Cardiac muscle cell (in vitro differentiated cells and primary cell): ENCODE results near the gene CAMK2D. TPM values are rescaled to one million over a fixed set of nuclear protein-coding genes. Genes with fewer than 3 reads are reported as not detected.

ENCODE experiments used
- DNase-seq, 2 donors: peaks; one replicate each; pipeline versions ENCODE4 v3.0.0 to v3.0.0-alpha.2; 2010 to 2017; ENCODE audit warnings: low read depth in 1 of 2, low spot score in 1 of 2
- H3K27ac ChIP-seq: fragments of 200-600 bp; sonication (generic); 2 replicates; pipeline ENCODE4 v1.5.1; 2016
- H3K27me3 ChIP-seq: fragments of 200-600 bp; sonication (generic); 2 replicates; pipeline ENCODE4 v1.6.0; 2016; ENCODE audit warnings: control low read depth
- H3K36me3 ChIP-seq: fragments of 200-600 bp; sonication (generic); 2 replicates; pipeline ENCODE4 v1.5.1; 2016; ENCODE audit warnings: control low read depth
- H3K4me1 ChIP-seq: fragments of 200-600 bp; sonication (generic); 2 replicates; pipeline ENCODE4 v1.8.1; 2017; ENCODE audit warnings: low read depth, mild to moderate bottlenecking, mixed run types
- H3K4me3 ChIP-seq: fragments of 200-600 bp; sonication (generic); 2 replicates; pipeline ENCODE4 v1.5.1; 2016; ENCODE audit warnings: mild to moderate bottlenecking
- H3K9me3 ChIP-seq: fragments of 200-600 bp; sonication (generic); 2 replicates; pipeline ENCODE4 v1.5.1; 2017; ENCODE audit warnings: low read depth, mild to moderate bottlenecking, control low read depth
- CTCF ChIP-seq: IDR thresholded peaks from 2 replicates; pipeline ENCODE4 v1.5.1; 2012; ENCODE audit warnings: low read depth, mild to moderate bottlenecking, low read length
- polyA plus RNA-seq: library from polyadenylated mRNA; unstranded; fragments of >200 nt; fragmentation: Nextera tagmentation; extraction: Ambion mirVana; gene quantifications from 2 replicates; pipeline ENCODE4 v1.2.1, GENCODE V29; 2016
- total RNA-seq: library from RNA; depleted of rRNA; stranded (reverse); fragments of >200 nt; gene quantifications from 2 replicates; pipeline ENCODE4 v1.2.3, GENCODE V29; 2016

Gene CAMK2D
- total and polyA plus RNA-seq, 2 experiments from 2014 or later, result 60.6 to 84.7 TPM

GRCh38 chr4:113637363-113637762 is 124.2 kb downstream of the CAMK2D start:
- no peaks in the 10 kb centered on the region for H3K9me3 ChIP-seq
- H3K4me3 ChIP-seq, result no peak overlapping the region
- peak in 1 of 2 donors; percentile 87 for DNase-seq
- no peaks in the 10 kb centered on the region for H3K36me3 ChIP-seq
- H3K27ac ChIP-seq, result no peak overlapping the region
- no peak for TF ChIP-seq CTCF
- no peaks in the 10 kb centered on the region for H3K27me3 ChIP-seq
- H3K4me1 ChIP-seq, result no peaks in the 10 kb centered on the region

- no peak for TF ChIP-seq CTCF
- H3K9me3 ChIP-seq, result no peaks in the 10 kb centered on the region
- no peaks in the 10 kb centered on the region for H3K36me3 ChIP-seq
- no peak overlapping the region for H3K27ac ChIP-seq
- no peaks in the 10 kb centered on the region for H3K4me1 ChIP-seq
- no peaks in the 10 kb centered on the region for H3K27me3 ChIP-seq
- DNase-seq, result peak in 1 of 2 donors; percentile 78
- H3K4me3 ChIP-seq, result no peak overlapping the region
Observed at GRCh38 chr4:113636877-113637276, 124.7 kb downstream of the CAMK2D start.

GRCh38 chr4:113636438-113636818 is 125.1 kb downstream of the CAMK2D start:
- Histone ChIP-seq H3K36me3 (no peaks in the 10 kb centered on the region), H3K4me3 (no peak overlapping the region), H3K9me3 (no peaks in the 10 kb centered on the region), H3K27me3 (no peaks in the 10 kb centered on the region), H3K4me1 (no peaks in the 10 kb centered on the region), H3K27ac (no peak overlapping the region)
- TF ChIP-seq CTCF, result no peak
- DNase-seq, result no peak

GRCh38 chr4:113635739-113636437 is 125.7 kb downstream of the CAMK2D start:
- peak in 1 of 2 donors; percentile 67 for DNase-seq
- no peak for TF ChIP-seq CTCF
- H3K9me3 ChIP-seq, result no peaks in the 10 kb centered on the region
- no peak overlapping the region for H3K4me3 ChIP-seq
- H3K27ac ChIP-seq, result no peak overlapping the region
- H3K36me3 ChIP-seq, result no peaks in the 10 kb centered on the region
- H3K4me1 ChIP-seq, result no peaks in the 10 kb centered on the region
- no peaks in the 10 kb centered on the region for H3K27me3 ChIP-seq

GRCh38 chr4:113634081-113634969 is 127.2 kb downstream of the CAMK2D start:
- H3K4me3 ChIP-seq, result no peak overlapping the region
- no peaks in the 10 kb centered on the region for H3K9me3 ChIP-seq
- H3K27me3 ChIP-seq, result no peaks in the 10 kb centered on the region
- H3K4me1 ChIP-seq, result no peaks in the 10 kb centered on the region
- H3K36me3 ChIP-seq, result no peaks in the 10 kb centered on the region
- DNase-seq, result no peak
- no peak for TF ChIP-seq CTCF
- no peak overlapping the region for H3K27ac ChIP-seq
